ENCODE results near the gene AKR1C2. TPM values are rescaled to one million over a fixed set of nuclear protein-coding genes. Genes with fewer than 3 reads are reported as not detected.

AKR1C2 gene
- total RNA-seq, 1 donor from 2014 or later, result 0.41 TPM

- H3K9me3 Mint-ChIP-seq (ENCODE audit: unreplicated experiment), result peaks cover 1% of the 10 kb centered on the region
- Histone ChIP-seq H3K4me1 (ENCODE audit: insufficient read depth, low read length) (no peaks in the 10 kb centered on the region), H3K4me3 (ENCODE audit: insufficient read depth, low read depth, low read length) (no peak overlapping the region), H3K79me2 (ENCODE audit: insufficient read depth, low read length) (no peaks in the 10 kb centered on the region), H2AFZ (ENCODE audit: low read depth, low read length) (no peak overlapping the region), H3K9me3 (ENCODE audit: insufficient read depth, low read depth, low read length) (no peaks in the 10 kb centered on the region), H3K9ac (ENCODE audit: low read length) (no peak overlapping the region), H3K27ac (ENCODE audit: low read depth, low read length) (no peak overlapping the region), H3K36me3 (ENCODE audit: insufficient read depth, low read length) (no peaks in the 10 kb centered on the region), H3K27me3 (ENCODE audit: insufficient read depth, low read length) (no peaks in the 10 kb centered on the region), H4K20me1 (ENCODE audit: insufficient read depth, low read length) (no peaks in the 10 kb centered on the region), H3K4me2 (ENCODE audit: low read length) (no peak overlapping the region)
- no peak for TF ChIP-seq EZH2 (IDR thresholded peaks at IDR 0.05; ENCODE audit: insufficient read depth, low read length)
- TF ChIP-seq CTCF (IDR thresholded peaks at IDR 0.05; ENCODE audit: insufficient read depth, low read depth, low read length), result no peak
- no peak overlapping the region for H3K27ac Mint-ChIP-seq (ENCODE audit: unreplicated experiment)
- peaks cover 10% of the 10 kb centered on the region for H3K4me1 Mint-ChIP-seq (ENCODE audit: low read depth, unreplicated experiment)
- DNase-seq (ENCODE audit: low read depth) (no peak), FAIRE-seq (no peak)
- H3K27me3 Mint-ChIP-seq (ENCODE audit: low read depth, unreplicated experiment), result peaks cover 6% of the 10 kb centered on the region
- H3K4me3 Mint-ChIP-seq (ENCODE audit: unreplicated experiment), result no peak overlapping the region
- H3K36me3 Mint-ChIP-seq (ENCODE audit: low read depth, unreplicated experiment), result no peaks in the 10 kb centered on the region
Measured at GRCh38 chr10:4939224-4940072, 64.2 kb downstream of the AKR1C2 start.

Other genes starting within 250 kb of the AKR1C2 start
- 0.91 and 1.4 TPM in 2 replicates for gene AKR1E2, start 177.7 kb downstream of the AKR1C2 start, total RNA-seq
- gene AKR1C1, start 40.4 kb downstream of the AKR1C2 start, total RNA-seq, result 0.60 and 1.3 TPM in 2 replicates
- gene AKR1C3, start 90.6 kb upstream of the AKR1C2 start, total RNA-seq, result 0.43 and 1.0 TPM in 2 replicates
- not detected in 2 replicates for gene AKR1C8, start 181.3 kb upstream of the AKR1C2 start, total RNA-seq
- gene AKR1C4, start 193.0 kb upstream of the AKR1C2 start, total RNA-seq, result not detected in 2 replicates